VCaP (cell line): ENCODE results near the gene NCOA7.

ENCODE experiments used
- H3K27ac ChIP-seq: fragments of 450-650 bp; 2 replicates; pipeline ENCODE4 v1.5.1; 2017
- CTCF ChIP-seq: fragments of 450-650 bp; conservative IDR thresholded peaks from 2 replicates; pipeline ENCODE4 v1.5.1; 2017; ENCODE audit warnings: mild to moderate bottlenecking, moderate library complexity

Gene NCOA7

DNA sequence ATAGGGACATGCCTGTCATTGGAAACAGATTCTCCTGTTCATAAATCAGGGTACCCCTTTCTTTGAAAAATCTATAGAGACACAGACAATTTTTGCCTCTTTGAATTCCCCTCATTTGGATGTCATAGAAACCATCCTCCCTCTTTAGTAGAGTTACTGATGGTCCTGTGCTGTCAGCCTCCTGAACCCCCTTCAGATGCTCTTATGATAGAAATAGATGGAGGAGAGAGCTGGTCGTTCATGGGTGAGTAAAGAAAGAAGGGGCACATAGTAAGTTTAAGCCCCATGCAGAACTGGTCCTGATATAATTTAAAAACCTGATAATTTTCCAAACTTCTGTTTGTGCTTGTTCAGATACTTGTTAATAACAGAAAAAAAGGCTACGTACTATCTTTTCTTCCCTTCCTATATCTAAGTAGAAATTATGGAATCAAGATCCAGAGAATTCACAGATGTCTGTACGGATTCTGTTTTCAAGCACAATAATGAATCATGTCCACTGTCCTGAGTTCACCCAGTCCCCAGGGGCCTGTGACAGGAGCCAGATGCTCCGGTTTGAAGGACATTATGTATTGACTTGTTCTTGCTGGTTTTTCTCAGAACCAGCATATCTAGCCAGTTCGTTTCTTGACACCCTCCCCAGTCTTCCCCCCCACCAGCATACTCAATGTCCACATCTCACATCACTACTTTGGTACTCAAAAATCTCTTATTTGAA, 78.1 kb downstream of the NCOA7 start:
- no peak overlapping the region for H3K27ac ChIP-seq
- no peak for TF ChIP-seq CTCF

DNA sequence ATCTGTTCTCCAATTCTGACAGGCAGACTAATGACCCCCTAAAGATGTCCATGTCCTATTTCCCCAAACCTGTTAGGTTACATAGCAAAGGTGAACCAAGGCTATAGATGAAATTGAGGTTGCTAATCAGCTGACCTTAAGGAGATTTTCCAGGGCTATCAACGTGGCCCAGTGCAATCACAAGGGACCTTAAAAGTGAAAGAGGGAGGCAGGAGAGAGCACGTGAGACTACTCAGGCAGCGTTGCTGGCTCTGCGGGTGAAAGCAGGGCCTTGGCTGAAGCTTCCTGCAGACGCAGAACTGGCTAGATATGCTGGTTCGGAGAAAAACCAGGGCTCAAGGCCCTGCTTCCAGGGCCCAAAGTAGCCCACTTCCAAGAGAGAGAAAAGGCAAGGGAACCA, 78.7 kb downstream of the NCOA7 start:
- TF ChIP-seq CTCF = no peak
- no peak overlapping the region for H3K27ac ChIP-seq

DNA sequence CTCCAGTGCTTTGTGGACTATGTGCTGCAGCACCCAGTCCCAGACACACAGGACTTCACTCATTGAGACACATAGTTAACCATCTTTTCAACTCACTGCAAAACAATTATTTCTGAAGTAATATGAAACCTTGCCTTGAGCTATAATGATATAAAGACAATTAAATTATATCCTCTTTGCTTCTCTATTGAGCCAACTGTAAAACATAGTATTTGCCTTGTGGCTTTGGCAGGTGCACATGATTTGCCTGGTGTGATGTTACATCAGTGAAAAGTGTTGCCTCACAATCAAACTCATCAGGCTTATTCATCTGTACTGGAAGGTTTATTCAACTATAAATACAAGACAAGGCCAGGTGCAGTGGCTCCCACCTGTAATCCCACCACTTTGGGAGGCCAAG, 80.6 kb downstream of the NCOA7 start:
- H3K27ac ChIP-seq = no peak overlapping the region; the same call in 1 of the 2 replicates
- TF ChIP-seq CTCF = no peak

- no peak for TF ChIP-seq CTCF
- peak overlapping the region; percentile 45 for H3K27ac ChIP-seq
Measured at GRCh38 chr6:125872259-125872921, 81.6 kb downstream of the NCOA7 start.

DNA sequence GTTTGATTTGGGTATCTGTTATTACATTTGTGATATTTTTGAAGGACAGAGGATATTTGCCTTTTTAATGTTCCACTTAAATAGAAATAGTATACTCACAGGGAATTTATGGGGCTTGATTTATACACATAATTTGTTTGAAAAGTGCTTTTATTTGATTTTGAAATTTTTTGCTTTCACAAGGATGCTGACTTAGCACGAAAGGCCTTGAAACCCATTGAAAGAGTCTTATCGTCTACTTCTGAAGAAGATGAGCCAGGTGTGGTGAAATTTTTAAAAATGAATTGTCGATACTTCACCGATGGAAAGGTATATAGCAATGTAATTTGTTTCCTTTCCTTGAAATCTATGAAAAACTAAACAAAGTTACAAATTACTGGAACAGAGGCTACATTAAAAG, 91.5 kb downstream of the NCOA7 start:
- no peak for TF ChIP-seq CTCF
- H3K27ac ChIP-seq = no peak overlapping the region

GRCh38 chr6:125884634-125885371, 94.0 kb downstream of the NCOA7 start:
- no peak for TF ChIP-seq CTCF
- H3K27ac ChIP-seq = no peak overlapping the region

GRCh38 chr6:125886021-125886420, 95.3 kb downstream of the NCOA7 start:
- no peak for TF ChIP-seq CTCF
- no peak overlapping the region for H3K27ac ChIP-seq
